NCI-H2227 (cell line): ENCODE results near the gene CTNNA1.
"Not testable (repeated sequence)": the region's sequence is repeated elsewhere in the genome, so short reads cannot be mapped to it uniquely, and the experiment has no call there.

Experiments used
- DNase-seq: peaks from one replicate; lab custom pipeline; 2025; ENCODE audit not compliant: unreplicated experiment; lab: John Stamatoyannopoulos, UW

Gene CTNNA1

GRCh38 chr5:138755084-138755748 lies 2.0 kb downstream of the CTNNA1 start:
- DNase-seq, result no peak

- no peak for DNase-seq
Measured at GRCh38 chr5:138757061-138757776, 4.0 kb downstream of the CTNNA1 start.

- no peak for DNase-seq
Measured at GRCh38 chr5:138760448-138761110, 7.4 kb downstream of the CTNNA1 start.

- not testable (repeated sequence) for DNase-seq
Measured at GRCh38 chr5:138761115-138761514, 7.9 kb downstream of the CTNNA1 start.

- not testable (repeated sequence) for DNase-seq
Measured at GRCh38 chr5:138761670-138762069, 8.4 kb downstream of the CTNNA1 start.

- no peak for DNase-seq
Measured at GRCh38 chr5:138762110-138762509, 8.9 kb downstream of the CTNNA1 start.

GRCh38 chr5:138763037-138763778 lies 10.0 kb downstream of the CTNNA1 start:
- no peak for DNase-seq

GRCh38 chr5:138770291-138770690 lies 17.1 kb downstream of the CTNNA1 start:
- DNase-seq, result no peak

GRCh38 chr5:138770977-138771376 lies 17.8 kb downstream of the CTNNA1 start:
- no peak for DNase-seq

- no peak for DNase-seq
Measured at GRCh38 chr5:138772986-138773594, 19.9 kb downstream of the CTNNA1 start.

GRCh38 chr5:138773624-138774023 lies 20.4 kb downstream of the CTNNA1 start:
- DNase-seq, result not testable (repeated sequence)

- no peak for DNase-seq
Measured at GRCh38 chr5:138775034-138775433, 21.8 kb downstream of the CTNNA1 start.

- DNase-seq, result no peak
Measured at GRCh38 chr5:138778234-138778633, 25.0 kb downstream of the CTNNA1 start.

GRCh38 chr5:138783976-138784375 lies 30.8 kb downstream of the CTNNA1 start:
- no peak for DNase-seq

GRCh38 chr5:138784590-138784989 lies 31.4 kb downstream of the CTNNA1 start:
- no peak for DNase-seq

- peak; percentile 25 for DNase-seq
Measured at GRCh38 chr5:138789771-138790242, 36.6 kb downstream of the CTNNA1 start.

- DNase-seq, result no peak
Measured at GRCh38 chr5:138790684-138791083, 37.5 kb downstream of the CTNNA1 start.

GRCh38 chr5:138792195-138792790 lies 39.1 kb downstream of the CTNNA1 start:
- peak; percentile 43 for DNase-seq

- DNase-seq, result no peak
Measured at GRCh38 chr5:138793575-138793974, 40.4 kb downstream of the CTNNA1 start.

- DNase-seq, result no peak
Measured at GRCh38 chr5:138803285-138803684, 50.1 kb downstream of the CTNNA1 start.
